ENCODE results near the gene SYVN1.

The SYVN1 gene

DNA sequence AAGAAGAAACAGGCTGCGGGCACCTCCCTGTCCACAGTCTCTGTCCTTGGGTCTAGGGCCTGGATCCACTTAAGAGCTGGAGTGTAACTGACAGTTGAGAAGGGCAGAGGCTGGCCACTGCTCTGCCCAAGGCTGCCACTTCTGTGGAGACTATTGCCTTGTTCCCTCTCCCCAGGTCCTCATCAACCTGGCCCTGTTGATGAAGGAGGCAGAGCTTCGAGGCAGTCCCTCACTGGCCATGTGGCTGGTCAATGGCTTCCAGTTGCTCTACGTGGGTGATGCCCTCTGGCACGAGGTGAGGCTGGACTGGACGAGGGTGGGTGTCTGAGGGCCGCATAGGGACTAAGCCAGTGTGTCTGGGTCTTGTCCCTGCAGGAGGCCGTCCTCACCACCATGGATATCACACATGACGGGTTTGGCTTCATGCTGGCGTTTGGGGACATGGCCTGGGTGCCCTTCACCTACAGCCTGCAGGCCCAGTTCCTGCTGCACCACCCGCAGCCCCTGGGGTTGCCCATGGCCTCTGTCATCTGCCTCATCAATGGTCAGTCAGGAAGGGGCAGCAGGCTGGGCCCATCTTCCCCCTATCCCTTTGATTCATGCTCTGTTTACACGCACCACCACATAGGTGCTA, 19.7 kb downstream of the SYVN1 start:
- Mint-ChIP-seq H3K4me1 (ENCODE audit: low read depth) (peaks cover 31% of the 10 kb centered on the region), H3K9me3 (no peaks in the 10 kb centered on the region), H3K36me3 (ENCODE audit: low read depth) (peaks cover 14% of the 10 kb centered on the region), H3K27me3 (ENCODE audit: low read depth) (no peaks in the 10 kb centered on the region), H3K4me3 (peak overlapping the region; percentile 25), H3K27ac (peak overlapping the region; percentile 52)

DNA sequence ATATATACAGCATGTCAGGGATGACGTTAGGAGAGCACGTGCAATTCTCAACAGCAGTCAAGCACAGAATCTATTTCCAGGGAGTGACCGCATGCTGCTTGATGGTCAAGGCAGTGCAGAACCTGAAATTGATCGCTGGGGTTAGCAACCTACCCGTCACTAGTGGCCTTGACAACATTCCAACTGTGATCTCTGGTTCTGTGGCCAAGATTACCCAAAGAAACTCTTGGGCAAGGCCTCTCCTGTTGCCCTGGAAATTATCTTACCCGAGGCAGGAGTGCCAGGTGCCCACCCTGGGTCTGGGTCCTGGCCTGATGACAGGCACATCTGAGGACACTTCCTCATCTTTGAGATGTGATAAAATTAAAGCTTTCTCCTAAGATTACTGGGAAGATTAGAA, 20.5 kb downstream of the SYVN1 start:
- Mint-ChIP-seq H3K4me1 (ENCODE audit: low read depth) (peaks cover 28% of the 10 kb centered on the region), H3K27me3 (ENCODE audit: low read depth) (no peaks in the 10 kb centered on the region), H3K9me3 (no peaks in the 10 kb centered on the region), H3K4me3 (peak overlapping the region; percentile 90), H3K36me3 (ENCODE audit: low read depth) (peaks cover 10% of the 10 kb centered on the region), H3K27ac (peak overlapping the region; percentile 74)

- Mint-ChIP-seq H3K4me3 (peak overlapping the region; percentile 90), H3K27me3 (ENCODE audit: low read depth) (no peaks in the 10 kb centered on the region), H3K36me3 (ENCODE audit: low read depth) (peaks cover 6% of the 10 kb centered on the region), H3K4me1 (ENCODE audit: low read depth) (peaks cover 24% of the 10 kb centered on the region), H3K9me3 (no peaks in the 10 kb centered on the region), H3K27ac (peak overlapping the region; percentile 74)
These were observed 21.0 kb downstream of the SYVN1 start for GRCh38 chr11:65113361-65113756.

GRCh38 chr11:65112546-65113360, 21.6 kb downstream of the SYVN1 start:
- no peaks in the 10 kb centered on the region for H3K9me3 Mint-ChIP-seq
- H3K4me3 Mint-ChIP-seq = peak overlapping the region; percentile 90
- peaks cover 21% of the 10 kb centered on the region for H3K4me1 Mint-ChIP-seq (ENCODE audit: low read depth)
- no peaks in the 10 kb centered on the region for H3K27me3 Mint-ChIP-seq (ENCODE audit: low read depth)
- peaks cover 3% of the 10 kb centered on the region for H3K36me3 Mint-ChIP-seq (ENCODE audit: low read depth)
- peak overlapping the region; percentile 74 for H3K27ac Mint-ChIP-seq

GRCh38 chr11:65111744-65112545, 22.4 kb downstream of the SYVN1 start, which contains the start of gene TM7SF2:
TM7SF2 (plus strand) TSS chr11:65111872; CDS start chr11:65112016, 144 bp downstream.
- Mint-ChIP-seq H3K4me1 (ENCODE audit: low read depth) (peaks cover 21% of the 10 kb centered on the region), H3K27me3 (ENCODE audit: low read depth) (no peaks in the 10 kb centered on the region), H3K36me3 (ENCODE audit: low read depth) (peaks cover 3% of the 10 kb centered on the region), H3K9me3 (no peaks in the 10 kb centered on the region), H3K27ac (peak within 1 kb of the TSS; percentile 91), H3K4me3 (peak within 1 kb of the TSS; percentile 90)

GRCh38 chr11:65111159-65111743, 23.1 kb downstream of the SYVN1 start:
- Mint-ChIP-seq H3K27ac (peak overlapping the region; percentile 91), H3K9me3 (no peaks in the 10 kb centered on the region), H3K4me3 (peak overlapping the region; percentile 90), H3K4me1 (ENCODE audit: low read depth) (peaks cover 21% of the 10 kb centered on the region), H3K36me3 (ENCODE audit: low read depth) (peaks cover 6% of the 10 kb centered on the region), H3K27me3 (ENCODE audit: low read depth) (no peaks in the 10 kb centered on the region)

DNA sequence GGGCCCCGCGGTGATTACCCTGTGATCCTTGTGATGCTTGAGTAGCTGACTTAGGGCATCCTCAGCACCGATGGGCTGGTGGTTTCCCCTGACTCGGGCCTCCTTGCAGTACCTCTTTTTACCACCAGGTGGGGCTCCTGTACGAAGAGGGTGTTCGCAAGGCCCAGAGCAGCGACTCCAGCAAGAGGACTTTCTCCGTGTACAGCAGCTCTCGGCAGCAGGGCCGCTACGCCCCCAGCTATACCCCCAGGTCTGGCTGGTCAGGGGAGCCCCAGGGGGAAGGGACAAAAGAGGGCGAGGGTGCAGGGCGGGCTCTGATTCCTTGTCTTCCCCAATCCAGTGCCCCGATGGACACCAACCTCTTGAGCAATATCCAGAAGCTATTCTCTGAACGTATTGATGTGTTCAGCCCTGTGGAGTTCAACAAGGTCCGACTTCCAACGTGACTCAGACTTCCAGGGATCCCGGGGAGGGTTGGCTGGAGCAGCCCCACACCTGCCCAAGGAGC, 23.9 kb downstream of the SYVN1 start:
- peak overlapping the region; percentile 21 for H3K27ac Mint-ChIP-seq
- no peaks in the 10 kb centered on the region for H3K9me3 Mint-ChIP-seq
- peaks cover 10% of the 10 kb centered on the region for H3K36me3 Mint-ChIP-seq (ENCODE audit: low read depth)
- H3K27me3 Mint-ChIP-seq (ENCODE audit: low read depth) = no peaks in the 10 kb centered on the region
- peak overlapping the region; percentile 7 for H3K4me3 Mint-ChIP-seq
- peaks cover 21% of the 10 kb centered on the region for H3K4me1 Mint-ChIP-seq (ENCODE audit: low read depth)

DNA sequence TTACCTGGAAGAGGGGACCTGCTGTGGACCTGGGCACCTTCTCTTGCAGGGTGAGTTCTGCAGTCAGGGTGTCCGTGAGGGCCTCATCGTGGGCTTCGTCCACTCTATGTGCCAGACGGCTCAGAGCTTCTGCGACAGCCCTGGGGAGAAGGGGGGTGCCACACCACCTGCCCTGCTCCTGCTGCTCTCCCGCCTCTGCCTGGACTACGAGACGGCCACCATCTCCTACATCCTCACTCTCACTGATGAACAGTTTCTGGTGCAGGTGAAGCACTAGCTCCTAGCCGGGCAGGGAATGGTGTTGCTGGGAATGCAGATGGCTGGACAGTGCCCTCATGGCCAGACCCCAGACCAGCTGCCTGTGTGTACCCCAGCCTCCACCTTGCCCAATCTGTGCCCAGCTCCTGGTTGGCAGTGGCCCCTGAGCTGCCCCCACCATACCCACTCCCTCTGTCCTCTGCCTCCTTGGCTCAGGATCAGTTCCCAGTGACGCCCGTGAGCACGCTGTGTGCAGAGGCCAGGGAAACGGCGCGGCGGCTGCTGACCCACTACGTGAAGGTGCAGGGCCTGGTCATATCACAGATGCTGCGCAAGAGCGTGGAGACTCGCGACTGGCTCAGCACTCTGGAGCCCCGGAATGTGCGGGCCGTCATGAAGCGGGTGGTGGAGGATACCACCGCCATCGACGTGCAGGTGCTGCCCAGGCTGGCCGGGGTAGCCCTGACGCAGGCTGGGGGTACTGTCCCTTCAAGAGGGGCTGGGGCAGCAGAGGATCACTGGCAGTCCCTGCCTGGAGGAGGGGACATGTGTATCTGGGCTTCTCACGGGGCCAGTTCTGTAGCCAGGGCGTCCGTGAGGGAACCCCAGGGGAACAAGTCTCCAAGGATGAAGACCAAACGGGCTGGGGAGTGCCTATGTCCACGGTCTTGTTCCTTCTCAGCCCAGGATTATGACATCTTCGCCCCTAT, 24.8 kb downstream of the SYVN1 start:
- H3K4me1 Mint-ChIP-seq (ENCODE audit: low read depth) = peaks cover 24% of the 10 kb centered on the region
- no peaks in the 10 kb centered on the region for H3K27me3 Mint-ChIP-seq (ENCODE audit: low read depth)
- H3K36me3 Mint-ChIP-seq (ENCODE audit: low read depth) = peaks cover 13% of the 10 kb centered on the region
- H3K4me3 Mint-ChIP-seq = no peak overlapping the region
- no peaks in the 10 kb centered on the region for H3K9me3 Mint-ChIP-seq
- H3K27ac Mint-ChIP-seq = peak overlapping the region; percentile 21

DNA sequence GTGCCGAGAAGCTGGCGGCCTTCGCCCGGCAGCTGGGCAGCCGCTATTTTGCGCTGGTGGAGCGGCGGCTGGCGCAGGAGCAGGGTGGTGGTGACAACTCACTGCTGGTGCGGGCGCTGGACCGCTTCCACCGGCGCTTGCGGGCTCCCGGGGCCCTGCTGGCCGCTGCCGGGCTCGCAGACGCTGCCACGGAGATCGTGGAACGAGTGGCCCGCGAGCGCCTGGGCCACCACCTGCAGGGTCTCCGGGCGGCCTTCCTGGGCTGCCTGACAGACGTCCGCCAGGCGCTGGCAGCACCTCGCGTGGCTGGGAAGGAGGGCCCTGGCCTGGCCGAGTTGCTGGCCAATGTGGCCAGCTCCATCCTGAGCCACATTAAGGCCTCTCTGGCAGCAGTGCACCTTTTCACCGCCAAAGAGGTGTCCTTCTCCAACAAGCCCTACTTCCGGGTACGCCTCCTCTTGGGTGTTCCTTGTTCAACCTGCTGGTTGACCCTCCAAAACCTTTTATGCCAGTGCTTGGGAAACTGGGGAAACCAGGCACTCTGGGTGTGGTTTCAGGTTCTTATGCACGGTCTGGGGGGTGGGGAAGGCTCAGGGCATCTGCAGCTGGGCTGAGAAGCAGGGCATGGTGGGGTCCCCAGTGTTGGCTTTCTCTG, 25.7 kb downstream of the SYVN1 start:
- H3K4me3 Mint-ChIP-seq = no peak overlapping the region
- H3K27ac Mint-ChIP-seq = no peak overlapping the region
- peaks cover 15% of the 10 kb centered on the region for H3K36me3 Mint-ChIP-seq (ENCODE audit: low read depth)
- H3K27me3 Mint-ChIP-seq (ENCODE audit: low read depth) = no peaks in the 10 kb centered on the region
- no peaks in the 10 kb centered on the region for H3K9me3 Mint-ChIP-seq
- peaks cover 27% of the 10 kb centered on the region for H3K4me1 Mint-ChIP-seq (ENCODE audit: low read depth)

GRCh38 chr11:65107751-65108468, 26.4 kb downstream of the SYVN1 start:
- H3K27me3 Mint-ChIP-seq (ENCODE audit: low read depth) = no peaks in the 10 kb centered on the region
- H3K27ac Mint-ChIP-seq = no peak overlapping the region
- H3K36me3 Mint-ChIP-seq (ENCODE audit: low read depth) = peaks cover 17% of the 10 kb centered on the region
- H3K4me1 Mint-ChIP-seq (ENCODE audit: low read depth) = peaks cover 25% of the 10 kb centered on the region
- H3K9me3 Mint-ChIP-seq = no peaks in the 10 kb centered on the region
- H3K4me3 Mint-ChIP-seq = no peak overlapping the region

GRCh38 chr11:65107078-65107477, 27.2 kb downstream of the SYVN1 start:
- H3K27ac Mint-ChIP-seq = no peak overlapping the region
- H3K36me3 Mint-ChIP-seq (ENCODE audit: low read depth) = peaks cover 17% of the 10 kb centered on the region
- no peak overlapping the region for H3K4me3 Mint-ChIP-seq
- H3K27me3 Mint-ChIP-seq (ENCODE audit: low read depth) = no peaks in the 10 kb centered on the region
- H3K9me3 Mint-ChIP-seq = no peaks in the 10 kb centered on the region
- H3K4me1 Mint-ChIP-seq (ENCODE audit: low read depth) = peaks cover 25% of the 10 kb centered on the region

GRCh38 chr11:65104628-65105027, 29.7 kb downstream of the SYVN1 start:
- H3K27ac Mint-ChIP-seq = no peak overlapping the region

More at GRCh38 chr11:65104628-65105027, 29.7 kb downstream of the SYVN1 start:
- Mint-ChIP-seq H3K4me1 (ENCODE audit: low read depth) (peaks cover 7% of the 10 kb centered on the region), H3K27me3 (ENCODE audit: low read depth) (no peaks in the 10 kb centered on the region), H3K36me3 (ENCODE audit: low read depth) (peaks cover 14% of the 10 kb centered on the region), H3K9me3 (no peaks in the 10 kb centered on the region), H3K4me3 (no peak overlapping the region)

Data from T-helper 1 cell treated with Interleukin-12 subunit alpha and Interleukin-12 subunit beta and Interleukin-4 antibody, amounts not matched to agents 30 μg/mL and 1 μg/mL, for 36 hours (primary cell).